Stimulated activated CD8-positive, alpha-beta memory T cell treated with anti-CD3 and anti-CD28 coated beads, Interleukin-15, amount 100 ng/mL, for 4 hours (primary cell): ENCODE data around the gene MIA.
"Not testable (repeated sequence)": the region's sequence is repeated elsewhere in the genome, so short reads cannot be mapped to it uniquely, and the experiment has no call there.

Source experiments
- DNase-seq, 2 donors: peaks; one replicate each; pipeline ENCODE4 v3.0.0-alpha.2; 2020; ENCODE audit warnings: low read depth in 2 of 2

The MIA gene

GRCh38 chr19:40774916-40775631, at the start of gene MIA:
Gene MIA (plus strand): TSS chr19:40775521. CDS start chr19:40775543, 22 bp downstream.
- no peak for DNase-seq

GRCh38 chr19:40726279-40726678, 49.0 kb upstream of the MIA start:
- DNase-seq, result no peak

- DNase-seq, result not testable (repeated sequence)
These were observed 45.3 kb upstream of the MIA start for GRCh38 chr19:40730065-40730464.

GRCh38 chr19:40732304-40732703, 43.0 kb upstream of the MIA start:
- DNase-seq, result not testable (repeated sequence)

- no peak for DNase-seq
These were observed 42.2 kb upstream of the MIA start for GRCh38 chr19:40733149-40733548.

- no peak for DNase-seq
These were observed 40.1 kb upstream of the MIA start for GRCh38 chr19:40735013-40735771.

- DNase-seq, result no peak
These were observed 38.7 kb upstream of the MIA start for GRCh38 chr19:40736661-40737060.

GRCh38 chr19:40737102-40737644, 38.1 kb upstream of the MIA start:
- no peak for DNase-seq

GRCh38 chr19:40739030-40739839, 36.1 kb upstream of the MIA start:
- no peak for DNase-seq

- DNase-seq, result no peak
These were observed 35.2 kb upstream of the MIA start for GRCh38 chr19:40739871-40740703.

- no peak for DNase-seq
These were observed 34.6 kb upstream of the MIA start for GRCh38 chr19:40740747-40741146.

- DNase-seq, result no peak
These were observed 33.6 kb upstream of the MIA start for GRCh38 chr19:40741527-40742390.

GRCh38 chr19:40742477-40742876, 32.8 kb upstream of the MIA start:
- DNase-seq, result no peak

GRCh38 chr19:40742886-40743285, 32.4 kb upstream of the MIA start:
- DNase-seq, result no peak

- DNase-seq, result no peak
These were observed 31.4 kb upstream of the MIA start for GRCh38 chr19:40743926-40744325.

- no peak for DNase-seq
These were observed 30.5 kb upstream of the MIA start for GRCh38 chr19:40744554-40745401.

- DNase-seq, result no peak
These were observed 29.9 kb upstream of the MIA start for GRCh38 chr19:40745402-40745780.

GRCh38 chr19:40747536-40747935, 27.8 kb upstream of the MIA start:
- DNase-seq, result no peak
